Immature natural killer cell (primary cell): Measurements from ENCODE around the gene ANK2. TPM values are rescaled to one million over a fixed set of nuclear protein-coding genes. Genes with fewer than 3 reads are reported as not detected.

Source experiments
- DNase-seq, 3 donors: peaks; one replicate each; pipeline ENCODE4 v3.0.0; 2022; ENCODE audit warnings: mixed read lengths in 1 of 3
- H3K27ac Mint-ChIP-seq, 6 donors: one replicate each; pipeline ENCODE4 v1.8.0; 2020; ENCODE audit warnings: mixed read lengths in 6 of 6, mild to moderate bottlenecking in 5 of 6, inconsistent platforms in 4 of 6, moderate library complexity in 3 of 6
- H3K27me3 Mint-ChIP-seq, 3 donors: one replicate each; pipeline ENCODE4 v1.8.0; 2020 to 2021; ENCODE audit warnings: low read depth in 3 of 3, mild to moderate bottlenecking in 3 of 3, mixed read lengths in 3 of 3, moderate library complexity in 3 of 3, inconsistent platforms in 1 of 3
- H3K36me3 Mint-ChIP-seq, 3 donors: one replicate each; pipeline ENCODE4 v1.8.0; 2020; ENCODE audit warnings: mixed read lengths in 3 of 3, inconsistent platforms in 2 of 3, mild to moderate bottlenecking in 2 of 3
- H3K4me1 Mint-ChIP-seq, 2 donors: one replicate each; pipeline ENCODE4 v1.8.0; 2020; ENCODE audit warnings: inconsistent platforms in 2 of 2, mild to moderate bottlenecking in 2 of 2, mixed read lengths in 2 of 2, moderate library complexity in 1 of 2
- H3K4me3 Mint-ChIP-seq, 5 donors: one replicate each; pipeline ENCODE4 v1.8.0; 2020; ENCODE audit warnings: mild to moderate bottlenecking in 5 of 5, mixed read lengths in 5 of 5, inconsistent platforms in 3 of 5, moderate library complexity in 3 of 5
- H3K9me3 Mint-ChIP-seq, 6 donors: one replicate each; pipeline ENCODE4 v1.8.0; 2020; ENCODE audit warnings: mild to moderate bottlenecking in 6 of 6, mixed read lengths in 6 of 6, inconsistent platforms in 4 of 6, moderate library complexity in 3 of 6
- polyA plus RNA-seq, 3 donors: library from polyadenylated mRNA; unstranded; fragments of 300-500 nt; fragmentation: Illumina TruSeq; gene quantifications; one replicate each; pipeline ENCODE4 v1.2.3, GENCODE V29; 2021

The ANK2 gene
- polyA plus RNA-seq, 3 donors from 2014 or later: not detected

GRCh38 chr4:113288257-113288656 is 238.8 kb downstream of the ANK2 start:
- H3K27ac Mint-ChIP-seq: no peak overlapping the region
- no peak for DNase-seq
- peaks cover 1 to 4% (median 3%) of the 10 kb centered on the region in 3 donors for H3K27me3 Mint-ChIP-seq
- H3K4me1 Mint-ChIP-seq: peaks cover 0 to 6% of the 10 kb centered on the region in 2 donors
- H3K4me3 Mint-ChIP-seq: no peak overlapping the region
- peaks cover 0 to 3% (median 0%) of the 10 kb centered on the region in 6 donors for H3K9me3 Mint-ChIP-seq
- H3K36me3 Mint-ChIP-seq: no peaks in the 10 kb centered on the region

DNA sequence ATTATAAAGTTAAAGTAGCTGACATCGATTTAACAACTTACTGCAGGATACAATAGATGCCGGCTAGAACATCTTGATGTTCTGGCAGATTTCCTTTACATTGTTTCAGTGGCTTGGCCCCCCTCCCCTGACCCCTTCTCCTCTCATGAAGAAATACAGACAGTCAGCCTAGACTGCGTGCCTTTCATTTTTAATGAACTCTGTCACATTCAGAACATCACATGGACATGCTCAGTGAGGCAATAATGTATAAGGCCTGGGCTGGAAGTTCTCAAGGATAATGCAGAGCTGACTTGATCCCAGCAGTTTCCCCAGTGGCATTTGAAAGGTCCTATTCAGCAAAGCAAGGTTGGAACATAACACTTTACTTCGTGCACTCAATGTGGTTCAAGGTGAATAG is 239.2 kb downstream of the ANK2 start:
- no peak overlapping the region for H3K27ac Mint-ChIP-seq
- H3K4me1 Mint-ChIP-seq: peaks cover 0 to 6% of the 10 kb centered on the region in 2 donors
- H3K9me3 Mint-ChIP-seq: peaks cover 0 to 3% (median 0%) of the 10 kb centered on the region in 6 donors
- DNase-seq: no peak
- no peaks in the 10 kb centered on the region for H3K36me3 Mint-ChIP-seq
- H3K4me3 Mint-ChIP-seq: no peak overlapping the region
- peaks cover 1 to 4% (median 3%) of the 10 kb centered on the region in 3 donors for H3K27me3 Mint-ChIP-seq

DNA sequence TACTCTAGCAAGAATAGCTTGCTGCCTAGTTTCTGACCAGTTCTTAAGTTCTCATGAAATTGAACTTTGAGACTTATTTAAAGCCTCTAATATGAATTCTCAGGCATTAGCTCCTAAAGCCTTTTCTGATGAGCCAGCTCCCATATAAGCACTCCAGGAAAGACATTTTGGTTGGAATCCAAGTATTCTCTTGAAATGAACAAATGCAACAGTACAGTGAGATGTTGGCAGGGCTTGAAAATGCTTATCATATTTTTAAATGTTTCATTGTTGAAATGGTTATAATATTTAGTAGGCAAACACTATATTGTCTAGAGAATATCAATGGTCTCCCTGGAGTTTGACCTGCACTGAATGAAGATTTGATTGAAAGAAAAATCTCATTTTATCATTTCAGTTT is 240.3 kb downstream of the ANK2 start:
- Mint-ChIP-seq H3K4me3 (no peak overlapping the region), H3K36me3 (no peaks in the 10 kb centered on the region), H3K27ac (no peak overlapping the region)

DNA sequence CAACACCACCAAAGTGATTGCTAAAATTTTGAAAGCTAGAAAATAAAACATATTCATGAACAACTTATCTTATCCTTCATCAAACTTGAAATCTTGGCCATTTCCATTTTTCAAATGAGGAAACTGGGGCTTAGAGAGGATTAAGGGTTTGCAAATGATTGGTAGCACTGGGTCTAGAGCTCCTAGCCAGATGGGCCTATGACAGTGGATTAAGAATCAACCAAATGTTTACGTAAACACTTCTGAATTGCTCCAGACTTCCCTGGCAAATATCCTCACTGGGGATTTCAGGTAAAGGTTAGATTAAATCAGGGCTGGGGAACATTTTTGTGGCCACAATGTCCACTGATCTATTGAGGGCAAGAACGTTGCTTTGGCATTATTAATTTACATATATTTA is 241.2 kb downstream of the ANK2 start:
- Mint-ChIP-seq H3K36me3 (no peaks in the 10 kb centered on the region), H3K4me3 (no peak overlapping the region), H3K4me1 (peaks cover 0 to 6% of the 10 kb centered on the region in 2 donors), H3K27ac (no peak overlapping the region), H3K27me3 (peaks cover 1 to 3% (median 2%) of the 10 kb centered on the region in 3 donors), H3K9me3 (peaks cover 0 to 3% (median 0%) of the 10 kb centered on the region in 6 donors)
- no peak for DNase-seq

More for the DNA sequence above, 240.3 kb downstream of the ANK2 start:
- peaks cover 0 to 3% (median 0%) of the 10 kb centered on the region in 6 donors for H3K9me3 Mint-ChIP-seq
- H3K4me1 Mint-ChIP-seq: peaks cover 0 to 6% of the 10 kb centered on the region in 2 donors
- peaks cover 1 to 3% (median 2%) of the 10 kb centered on the region in 3 donors for H3K27me3 Mint-ChIP-seq
- no peak for DNase-seq

GRCh38 chr4:113292371-113293042 is 243.1 kb downstream of the ANK2 start:
- no peak overlapping the region for H3K27ac Mint-ChIP-seq
- peaks cover 1 to 3% (median 2%) of the 10 kb centered on the region in 3 donors for H3K27me3 Mint-ChIP-seq
- H3K4me3 Mint-ChIP-seq: no peak overlapping the region
- H3K36me3 Mint-ChIP-seq: no peaks in the 10 kb centered on the region
- DNase-seq: no peak
- H3K9me3 Mint-ChIP-seq: peaks cover 0 to 3% (median 0%) of the 10 kb centered on the region in 6 donors
- H3K4me1 Mint-ChIP-seq: peaks cover 0 to 6% of the 10 kb centered on the region in 2 donors

DNA sequence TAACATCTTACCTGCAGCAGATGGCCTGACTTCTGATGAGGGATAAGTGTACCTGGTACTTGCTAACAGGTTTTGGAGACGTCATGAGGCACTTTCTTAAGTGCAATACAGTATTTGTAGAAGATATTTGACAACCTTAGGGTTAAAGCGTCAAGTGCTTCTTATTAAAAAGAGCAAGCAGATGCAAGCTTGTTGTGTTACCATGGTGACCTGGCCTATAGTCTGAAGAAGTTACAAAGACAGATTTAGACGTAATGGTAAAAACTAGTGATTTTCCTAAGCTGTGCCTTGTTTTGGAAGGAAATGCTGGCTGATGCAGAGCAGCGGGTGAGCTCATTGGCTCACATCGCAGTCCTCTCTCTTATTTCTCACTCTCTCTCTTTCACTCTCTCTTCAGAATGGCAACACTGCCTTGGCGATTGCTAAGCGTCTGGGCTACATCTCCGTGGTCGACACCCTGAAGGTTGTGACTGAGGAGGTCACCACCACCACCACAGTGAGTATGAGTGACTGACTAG is 243.6 kb downstream of the ANK2 start:
- Mint-ChIP-seq H3K4me1 (peaks cover 0 to 2% of the 10 kb centered on the region in 2 donors), H3K27me3 (peaks cover 0 to 2% (median 0%) of the 10 kb centered on the region in 3 donors), H3K4me3 (no peak overlapping the region), H3K9me3 (peaks cover 0 to 3% (median 0%) of the 10 kb centered on the region in 6 donors), H3K36me3 (no peaks in the 10 kb centered on the region), H3K27ac (no peak overlapping the region)
- no peak for DNase-seq

DNA sequence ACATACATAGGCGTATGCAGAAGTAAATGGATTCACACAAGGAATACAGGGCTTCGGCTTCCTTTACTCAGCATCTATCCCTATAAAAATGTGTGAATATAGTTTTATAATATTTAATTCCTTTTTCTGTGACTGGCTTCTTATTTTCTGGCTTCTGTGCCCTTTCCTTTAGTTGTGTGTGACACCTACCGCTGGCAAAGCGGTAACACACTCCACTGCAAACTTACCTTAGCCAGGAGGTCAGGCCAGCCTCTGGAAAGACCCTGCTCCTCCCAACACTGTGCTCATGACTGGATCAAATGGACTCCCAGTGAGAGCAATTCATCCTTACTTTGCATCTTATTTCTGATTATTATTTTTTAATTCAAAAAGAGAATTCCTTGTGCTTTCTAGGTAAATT is 244.2 kb downstream of the ANK2 start:
- DNase-seq: no peak
- no peak overlapping the region for H3K4me3 Mint-ChIP-seq
- H3K36me3 Mint-ChIP-seq: no peaks in the 10 kb centered on the region
- H3K4me1 Mint-ChIP-seq: no peaks in the 10 kb centered on the region
- peaks cover 0 to 2% (median 0%) of the 10 kb centered on the region in 3 donors for H3K27me3 Mint-ChIP-seq
- peaks cover 0 to 3% (median 0%) of the 10 kb centered on the region in 6 donors for H3K9me3 Mint-ChIP-seq
- no peak overlapping the region for H3K27ac Mint-ChIP-seq

DNA sequence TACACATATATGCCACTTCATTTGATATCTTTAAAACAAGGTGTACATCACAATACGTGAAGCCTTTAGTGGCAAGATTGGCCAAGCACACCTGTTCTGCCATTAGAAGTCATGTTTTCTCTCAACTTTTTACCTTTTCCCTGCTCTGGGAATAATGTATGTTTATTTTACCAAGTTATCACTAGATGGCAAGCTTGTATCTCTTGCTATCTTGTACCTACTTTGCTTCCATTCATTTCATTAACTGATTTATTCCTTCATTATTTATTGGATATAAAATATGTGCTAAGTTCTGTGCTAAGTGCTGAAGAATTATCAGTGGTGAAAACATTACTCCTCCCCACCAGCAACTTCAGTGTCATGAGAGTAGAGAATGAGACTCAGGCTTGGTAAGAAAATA is 245.5 kb downstream of the ANK2 start:
- no peaks in the 10 kb centered on the region for H3K4me1 Mint-ChIP-seq
- peaks cover 0 to 2% (median 0%) of the 10 kb centered on the region in 3 donors for H3K27me3 Mint-ChIP-seq
- no peak overlapping the region for H3K4me3 Mint-ChIP-seq
- DNase-seq: no peak
- H3K27ac Mint-ChIP-seq: no peak overlapping the region
- peaks cover 0 to 3% (median 0%) of the 10 kb centered on the region in 6 donors for H3K9me3 Mint-ChIP-seq
- H3K36me3 Mint-ChIP-seq: no peaks in the 10 kb centered on the region

- Mint-ChIP-seq H3K4me3 (no peak overlapping the region), H3K36me3 (no peaks in the 10 kb centered on the region), H3K27ac (no peak overlapping the region), H3K27me3 (no peaks in the 10 kb centered on the region), H3K9me3 (no peaks in the 10 kb centered on the region), H3K4me1 (no peaks in the 10 kb centered on the region)
- no peak for DNase-seq
These were observed 251.0 kb downstream of the ANK2 start for GRCh38 chr4:113300471-113300928.

- no peaks in the 10 kb centered on the region for H3K4me1 Mint-ChIP-seq
- H3K9me3 Mint-ChIP-seq: no peaks in the 10 kb centered on the region
- no peak overlapping the region for H3K4me3 Mint-ChIP-seq
- DNase-seq: no peak
- H3K36me3 Mint-ChIP-seq: no peaks in the 10 kb centered on the region
- H3K27me3 Mint-ChIP-seq: no peaks in the 10 kb centered on the region
- H3K27ac Mint-ChIP-seq: no peak overlapping the region
These were observed 252.6 kb downstream of the ANK2 start for GRCh38 chr4:113302051-113302450.

DNA sequence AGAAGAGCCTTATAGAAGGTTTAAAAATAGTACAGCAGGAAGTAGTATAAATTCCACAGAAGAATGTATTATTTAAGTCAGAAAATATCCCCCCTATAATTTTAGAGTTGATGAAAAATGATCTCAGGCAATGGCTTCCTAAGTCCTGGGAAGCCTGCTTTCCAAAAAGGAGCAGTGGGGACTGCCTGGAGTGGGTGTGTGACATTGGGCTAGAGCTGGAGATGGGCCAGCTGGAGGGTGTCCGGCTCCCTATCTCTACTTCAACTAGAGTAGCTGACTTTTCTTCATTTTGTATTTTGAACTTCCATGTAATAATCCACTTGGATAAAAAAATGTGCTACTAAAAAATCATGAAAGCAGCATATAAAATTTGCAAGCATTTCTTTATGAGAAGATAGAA is 253.9 kb downstream of the ANK2 start:
- Mint-ChIP-seq H3K27ac (no peak overlapping the region), H3K9me3 (no peaks in the 10 kb centered on the region), H3K4me1 (no peaks in the 10 kb centered on the region), H3K36me3 (no peaks in the 10 kb centered on the region), H3K27me3 (peaks cover 0 to 2% (median 0%) of the 10 kb centered on the region in 3 donors), H3K4me3 (no peak overlapping the region)
- DNase-seq: no peak

DNA sequence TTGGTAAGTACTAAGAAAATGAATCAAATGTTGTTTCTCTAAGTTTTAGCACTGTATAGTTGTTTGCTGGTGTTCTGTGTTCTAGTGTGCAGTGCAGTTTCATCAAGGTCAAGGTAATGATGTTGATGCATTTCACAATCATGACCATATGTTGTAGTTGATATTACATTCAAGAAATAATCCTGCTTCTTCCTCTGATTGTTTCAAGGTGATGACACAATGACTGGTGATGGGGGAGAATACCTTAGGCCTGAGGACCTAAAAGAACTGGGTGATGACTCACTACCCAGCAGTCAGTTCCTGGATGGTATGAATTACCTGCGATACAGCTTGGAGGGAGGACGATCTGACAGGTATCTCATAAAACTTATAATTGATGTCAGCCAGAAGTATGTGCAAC is 261.6 kb downstream of the ANK2 start:
- H3K36me3 Mint-ChIP-seq: no peaks in the 10 kb centered on the region
- no peak overlapping the region for H3K27ac Mint-ChIP-seq
- H3K9me3 Mint-ChIP-seq: peaks cover 0 to 1% (median 0%) of the 10 kb centered on the region in 6 donors
- H3K27me3 Mint-ChIP-seq: peaks cover 0 to 6% (median 0%) of the 10 kb centered on the region in 3 donors
- H3K4me1 Mint-ChIP-seq: no peaks in the 10 kb centered on the region
- no peak for DNase-seq
- H3K4me3 Mint-ChIP-seq: no peak overlapping the region

GRCh38 chr4:113312529-113312928 is 263.1 kb downstream of the ANK2 start:
- Mint-ChIP-seq H3K36me3 (no peaks in the 10 kb centered on the region), H3K27me3 (peaks cover 0 to 4% (median 2%) of the 10 kb centered on the region in 3 donors), H3K9me3 (peaks cover 0 to 1% (median 0%) of the 10 kb centered on the region in 6 donors), H3K4me1 (peaks cover 5 to 6% of the 10 kb centered on the region in 2 donors), H3K4me3 (no peak overlapping the region), H3K27ac (no peak overlapping the region)
- no peak for DNase-seq

DNA sequence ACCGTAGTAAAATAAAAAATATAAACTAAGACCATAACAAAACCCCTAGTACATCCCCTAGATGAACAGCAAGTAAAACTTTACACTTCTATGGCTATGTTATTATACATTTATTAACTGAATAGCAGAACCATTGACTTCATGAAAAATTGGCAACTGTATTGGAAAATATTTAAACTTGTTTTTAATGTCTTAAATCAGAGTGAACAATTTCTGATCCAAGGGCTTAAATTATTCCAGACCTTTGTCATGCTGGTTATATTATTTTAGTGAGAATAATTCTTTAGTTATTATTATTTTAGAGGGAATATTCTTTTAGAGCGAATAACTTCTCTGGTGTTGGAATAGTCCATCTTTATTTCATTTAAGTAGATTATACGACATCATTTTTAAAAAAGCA is 265.0 kb downstream of the ANK2 start:
- no peak for DNase-seq
- peaks cover 0 to 5% (median 4%) of the 10 kb centered on the region in 3 donors for H3K27me3 Mint-ChIP-seq
- H3K4me3 Mint-ChIP-seq: no peak overlapping the region
- no peaks in the 10 kb centered on the region for H3K36me3 Mint-ChIP-seq
- H3K27ac Mint-ChIP-seq: no peak overlapping the region
- H3K9me3 Mint-ChIP-seq: peaks cover 0 to 2% (median 0%) of the 10 kb centered on the region in 6 donors
- peaks cover 5 to 8% of the 10 kb centered on the region in 2 donors for H3K4me1 Mint-ChIP-seq
